SU-DHL-6 (cell line): ENCODE data around the gene IBA57.

ENCODE experiments used
- H2AFZ ChIP-seq: fragments of 200-600 bp; sonication (generic); 2 replicates; pipeline ENCODE4 v1.6.1; 2014; ENCODE audit warnings: low read depth, mild to moderate bottlenecking, moderate library complexity, mixed read lengths, antibody characterized with exemption, low read length; ENCODE audit not compliant: severe bottlenecking
- H3F3A ChIP-seq: fragments of 200-600 bp; shearing (Covaris generic); 2 replicates; pipeline ENCODE4 v1.6.0; 2016; ENCODE audit warnings: antibody characterized with exemption, mild to moderate bottlenecking; ENCODE audit not compliant: insufficient read depth
- H3K27ac ChIP-seq: fragments of 200-600 bp; sonication (generic); 2 replicates; pipeline ENCODE4 v1.5.1; 2016; ENCODE audit warnings: low read depth, mild to moderate bottlenecking, low read length, moderate library complexity, mixed read lengths
- H3K27me3 ChIP-seq: fragments of 200-600 bp; sonication (generic), shearing (Covaris generic); 2 replicates; pipeline ENCODE4 v1.6.0; 2014; ENCODE audit warnings: mild to moderate bottlenecking, low read length
- H3K36me3 ChIP-seq: fragments of 200-600 bp; sonication (generic); 2 replicates; pipeline ENCODE4 v1.6.1; 2014; ENCODE audit warnings: mild to moderate bottlenecking, low read length, mixed read lengths
- H3K4me2 ChIP-seq: fragments of 300-600, 200-600 bp; shearing (Covaris generic), sonication (generic); 2 replicates; pipeline ENCODE4 v1.6.0; 2014; ENCODE audit warnings: low read length, low read depth, mild to moderate bottlenecking; ENCODE audit not compliant: poor library complexity, severe bottlenecking
- H3K4me3 ChIP-seq: fragments of 200-600 bp; sonication (generic); 2 replicates; pipeline ENCODE4 v1.5.1; 2014; ENCODE audit warnings: antibody characterized with exemption, low read length, mild to moderate bottlenecking, mixed read lengths; ENCODE audit not compliant: insufficient read depth, poor library complexity, severe bottlenecking
- H3K79me2 ChIP-seq: fragments of 200-600 bp; sonication (generic); 2 replicates; pipeline ENCODE4 v1.6.1; 2014; ENCODE audit warnings: mild to moderate bottlenecking, low read length, moderate library complexity; ENCODE audit not compliant: insufficient read depth
- H3K9ac ChIP-seq: fragments of 200-600 bp; sonication (generic); 2 replicates; pipeline ENCODE4 v1.7.0; 2014; ENCODE audit warnings: mild to moderate bottlenecking, low read length
- H3K9me2 ChIP-seq: fragments of 200-600 bp; sonication (generic); replicated peaks from 2 replicates; pipeline ENCODE4 v1.6.1; 2014; ENCODE audit warnings: low read length; ENCODE audit not compliant: insufficient read depth
- H3K9me3 ChIP-seq: fragments of 200-600 bp; sonication (generic); 2 replicates; pipeline ENCODE4 v1.6.1; 2014; ENCODE audit warnings: low read length, mixed read lengths; ENCODE audit not compliant: insufficient read depth
- H4K20me1 ChIP-seq: fragments of 200-600 bp; sonication (generic); 2 replicates; pipeline ENCODE4 v1.6.1; 2014; ENCODE audit warnings: low read depth, mild to moderate bottlenecking, antibody characterized with exemption, low read length, moderate library complexity, mixed read lengths
- EZH2phosphoT487 ChIP-seq: fragments of 200-600 bp; sonication (generic), shearing (Covaris generic); conservative IDR thresholded peaks from 2 replicates; pipeline ENCODE4 v1.6.1; 2018; ENCODE audit warnings: mild to moderate bottlenecking, antibody characterized with exemption, low read length, moderate library complexity, mixed read lengths
- TF ChIP-seq, protein P1 (sequence below): fragments of 200-600 bp; sonication (generic); IDR thresholded peaks from one replicate; pipeline ENCODE4 v1.5.1; 2017; ENCODE audit warnings: antibody characterized with exemption, mild to moderate bottlenecking, low read length, moderate library complexity; ENCODE audit not compliant: insufficient read depth, poor library complexity, severe bottlenecking

The IBA57 gene

DNA sequence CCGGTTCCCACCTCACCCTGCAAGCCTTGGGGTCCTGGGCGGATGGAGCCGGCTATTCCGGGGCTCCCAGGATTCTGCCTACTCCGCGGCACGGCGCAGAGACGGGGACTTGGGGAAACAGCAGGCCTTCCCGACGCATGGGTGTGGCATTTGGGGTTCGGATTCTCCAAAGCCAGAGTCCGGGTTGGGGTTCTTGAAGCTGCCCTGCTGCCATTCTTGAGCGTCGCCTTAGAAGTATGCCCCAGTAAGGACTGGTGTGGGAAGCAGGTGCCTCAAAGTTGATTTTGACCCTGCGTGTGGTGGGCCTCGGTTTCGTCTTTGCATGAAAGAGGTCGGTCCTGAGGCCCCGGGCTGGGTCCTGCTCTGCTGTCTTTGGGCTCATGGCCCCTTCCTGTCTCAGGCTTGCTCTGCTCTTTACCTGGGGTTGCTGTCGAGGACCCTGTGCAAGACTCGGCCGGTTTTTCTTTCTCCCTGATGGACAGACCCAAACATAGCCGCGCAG, 24.8 kb upstream of the IBA57 start:
- Histone ChIP-seq H3K27ac (peak overlapping the region; percentile 47), H3K9me3 (no peaks in the 10 kb centered on the region), H3F3A (peaks cover 9% of the 10 kb centered on the region), H4K20me1 (no peaks in the 10 kb centered on the region; the same call in 1 of the 2 replicates), H3K9ac (peak overlapping the region; percentile 89), H3K9me2 (no peaks in the 10 kb centered on the region), H3K36me3 (no peaks in the 10 kb centered on the region), H2AFZ (peak overlapping the region; percentile 75), H3K4me3 (peak overlapping the region; percentile 94), H3K4me2 (peak overlapping the region; percentile 89), H3K27me3 (no peaks in the 10 kb centered on the region), H3K79me2 (peaks cover 53% of the 10 kb centered on the region)
- TF ChIP-seq, protein P1, sequence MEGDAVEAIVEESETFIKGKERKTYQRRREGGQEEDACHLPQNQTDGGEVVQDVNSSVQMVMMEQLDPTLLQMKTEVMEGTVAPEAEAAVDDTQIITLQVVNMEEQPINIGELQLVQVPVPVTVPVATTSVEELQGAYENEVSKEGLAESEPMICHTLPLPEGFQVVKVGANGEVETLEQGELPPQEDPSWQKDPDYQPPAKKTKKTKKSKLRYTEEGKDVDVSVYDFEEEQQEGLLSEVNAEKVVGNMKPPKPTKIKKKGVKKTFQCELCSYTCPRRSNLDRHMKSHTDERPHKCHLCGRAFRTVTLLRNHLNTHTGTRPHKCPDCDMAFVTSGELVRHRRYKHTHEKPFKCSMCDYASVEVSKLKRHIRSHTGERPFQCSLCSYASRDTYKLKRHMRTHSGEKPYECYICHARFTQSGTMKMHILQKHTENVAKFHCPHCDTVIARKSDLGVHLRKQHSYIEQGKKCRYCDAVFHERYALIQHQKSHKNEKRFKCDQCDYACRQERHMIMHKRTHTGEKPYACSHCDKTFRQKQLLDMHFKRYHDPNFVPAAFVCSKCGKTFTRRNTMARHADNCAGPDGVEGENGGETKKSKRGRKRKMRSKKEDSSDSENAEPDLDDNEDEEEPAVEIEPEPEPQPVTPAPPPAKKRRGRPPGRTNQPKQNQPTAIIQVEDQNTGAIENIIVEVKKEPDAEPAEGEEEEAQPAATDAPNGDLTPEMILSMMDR, result no peak
- TF ChIP-seq EZH2phosphoT487, result no peak

DNA sequence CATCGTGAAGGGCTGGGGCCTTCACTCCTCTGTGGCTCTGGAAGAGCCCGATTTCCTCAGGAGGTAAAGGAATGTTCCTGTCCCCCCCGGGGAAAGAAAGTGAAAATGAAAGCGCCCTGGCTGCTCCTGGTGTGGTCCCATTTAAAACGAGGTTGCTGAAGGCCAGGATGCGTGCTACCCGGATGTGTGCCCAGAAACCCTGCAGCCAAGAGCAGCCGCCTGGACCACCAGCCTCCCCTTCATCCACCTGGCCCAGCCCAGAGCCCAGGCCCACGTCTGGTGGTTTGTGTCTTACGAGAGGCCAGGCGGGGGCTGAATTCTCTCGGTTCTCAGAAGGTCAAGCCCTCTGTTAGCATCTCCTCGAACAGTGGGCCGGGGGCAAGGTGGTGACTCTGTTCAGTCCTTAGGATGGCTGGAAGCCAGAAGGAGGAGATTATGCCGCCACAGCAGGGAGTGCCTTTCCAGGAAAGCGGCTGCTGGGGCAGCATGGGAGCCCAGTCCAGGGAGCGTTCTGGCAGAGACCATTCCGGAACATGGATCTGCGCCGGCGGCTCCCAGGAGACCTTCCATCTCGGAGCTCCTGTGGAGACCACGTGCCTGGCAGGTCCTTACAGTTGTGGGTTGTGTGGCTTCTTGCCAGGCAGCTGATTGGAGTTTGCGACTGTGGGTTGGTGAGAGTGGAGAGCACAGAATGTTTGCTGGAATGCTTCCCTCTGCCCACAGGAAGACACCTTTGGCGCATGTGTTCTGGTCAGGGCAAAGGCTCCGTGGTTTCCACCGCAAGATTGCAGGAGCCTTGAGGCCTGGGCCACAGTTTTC, 24.2 kb upstream of the IBA57 start:
- Histone ChIP-seq H4K20me1 (no peaks in the 10 kb centered on the region; the same call in 1 of the 2 replicates), H3F3A (peaks cover 9% of the 10 kb centered on the region), H2AFZ (no peak overlapping the region), H3K79me2 (peaks cover 58% of the 10 kb centered on the region), H3K4me3 (peak overlapping the region; percentile 94), H3K27me3 (no peaks in the 10 kb centered on the region), H3K9me2 (no peaks in the 10 kb centered on the region), H3K9me3 (no peaks in the 10 kb centered on the region), H3K4me2 (peak overlapping the region; percentile 89), H3K9ac (peak overlapping the region; percentile 89), H3K36me3 (no peaks in the 10 kb centered on the region), H3K27ac (no peak overlapping the region)
- TF ChIP-seq EZH2phosphoT487, result no peak
- TF ChIP-seq, protein P1, result no peak

DNA sequence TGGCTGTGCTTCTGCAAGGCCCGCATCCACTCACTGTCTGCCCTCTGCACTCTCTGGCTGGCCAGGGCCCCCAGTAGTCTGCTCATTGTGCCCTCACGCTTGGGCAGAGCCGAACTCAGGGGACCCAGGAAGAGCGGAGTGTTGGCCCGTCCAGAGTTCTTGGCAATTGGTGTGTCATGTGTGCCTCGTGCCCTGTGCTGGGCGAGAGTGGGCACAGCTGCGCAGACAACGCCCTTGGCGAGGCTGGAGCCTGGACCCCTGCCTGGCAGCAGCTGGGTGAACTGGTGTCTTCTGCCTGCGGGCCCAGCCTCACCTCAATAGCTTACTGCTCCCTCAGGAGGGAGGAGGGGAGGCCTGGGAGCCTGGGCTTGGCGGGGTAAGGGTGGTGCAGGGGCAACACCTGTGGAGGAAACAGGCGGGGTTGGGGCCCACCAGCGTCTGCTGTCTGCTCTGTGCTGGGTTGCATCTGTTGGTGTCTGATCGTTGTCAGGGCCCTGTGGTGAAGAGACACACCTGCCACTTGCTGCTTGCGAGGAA, 23.4 kb upstream of the IBA57 start:
- peak overlapping the region; percentile 89 for H3K4me2 ChIP-seq
- TF ChIP-seq EZH2phosphoT487, result no peak
- TF ChIP-seq, protein P1, result no peak
- no peak overlapping the region for H2AFZ ChIP-seq
- peaks cover 58% of the 10 kb centered on the region for H3K79me2 ChIP-seq
- H3K9me2 ChIP-seq, result no peaks in the 10 kb centered on the region
- H3K36me3 ChIP-seq, result no peaks in the 10 kb centered on the region
- H3F3A ChIP-seq, result peaks cover 9% of the 10 kb centered on the region
- H3K27me3 ChIP-seq, result no peaks in the 10 kb centered on the region
- H3K27ac ChIP-seq, result no peak overlapping the region
- H3K9ac ChIP-seq, result no peak overlapping the region
- H3K9me3 ChIP-seq, result no peaks in the 10 kb centered on the region
- no peaks in the 10 kb centered on the region; the same call in 1 of the 2 replicates for H4K20me1 ChIP-seq
- no peak overlapping the region for H3K4me3 ChIP-seq
